Urinary bladder (tissue), 4 donors: ENCODE data around the gene ADIPOR2. TPM values are rescaled to one million over a fixed set of nuclear protein-coding genes. Genes with fewer than 3 reads are reported as not detected.

ENCODE experiments used
- DNase-seq: peaks from one replicate; pipeline ENCODE4 v3.0.0-alpha.2; 2015; ENCODE audit errors: extremely low spot score
- H3K27ac ChIP-seq: one replicate; pipeline ENCODE4 v1.5.1; 2013; ENCODE audit warnings: low read depth, mild to moderate bottlenecking, moderate library complexity
- H3K36me3 ChIP-seq: one replicate; pipeline ENCODE4 v1.6.1; 2013; ENCODE audit warnings: mild to moderate bottlenecking, moderate library complexity; ENCODE audit not compliant: insufficient read depth
- H3K4me1 ChIP-seq: one replicate; pipeline ENCODE4 v1.6.1; 2013; ENCODE audit warnings: mild to moderate bottlenecking, moderate library complexity; ENCODE audit not compliant: insufficient read depth
- H3K4me3 ChIP-seq: one replicate; pipeline ENCODE4 v1.5.1; 2013; ENCODE audit warnings: low read depth, low read length
- WGBS: extraction: QIAGEN DNeasy Blood & Tissue Kit; methylation state at CpG from one replicate; pipeline ENCODE4 v1.1.7; 2013; 5-methylcytosine and 5-hydroxymethylcytosine counted together
- polyA plus RNA-seq: library from polyadenylated mRNA; stranded (reverse); fragments of 200-250 nt; gene quantifications from one replicate; pipeline ENCODE4 v1.2.3, GENCODE V29; 2013
- total RNA-seq: library from RNA; depleted of rRNA; stranded (reverse); fragments of >200 nt; gene quantifications from one replicate; pipeline ENCODE4 v1.2.3, GENCODE V29; 2014
- donor health status: healthy with polysubstance abuse.
- donor health status: healthy.

ADIPOR2 gene
- total and polyA plus RNA-seq, 2 donors, result 38.1 to 50.5 TPM

DNA sequence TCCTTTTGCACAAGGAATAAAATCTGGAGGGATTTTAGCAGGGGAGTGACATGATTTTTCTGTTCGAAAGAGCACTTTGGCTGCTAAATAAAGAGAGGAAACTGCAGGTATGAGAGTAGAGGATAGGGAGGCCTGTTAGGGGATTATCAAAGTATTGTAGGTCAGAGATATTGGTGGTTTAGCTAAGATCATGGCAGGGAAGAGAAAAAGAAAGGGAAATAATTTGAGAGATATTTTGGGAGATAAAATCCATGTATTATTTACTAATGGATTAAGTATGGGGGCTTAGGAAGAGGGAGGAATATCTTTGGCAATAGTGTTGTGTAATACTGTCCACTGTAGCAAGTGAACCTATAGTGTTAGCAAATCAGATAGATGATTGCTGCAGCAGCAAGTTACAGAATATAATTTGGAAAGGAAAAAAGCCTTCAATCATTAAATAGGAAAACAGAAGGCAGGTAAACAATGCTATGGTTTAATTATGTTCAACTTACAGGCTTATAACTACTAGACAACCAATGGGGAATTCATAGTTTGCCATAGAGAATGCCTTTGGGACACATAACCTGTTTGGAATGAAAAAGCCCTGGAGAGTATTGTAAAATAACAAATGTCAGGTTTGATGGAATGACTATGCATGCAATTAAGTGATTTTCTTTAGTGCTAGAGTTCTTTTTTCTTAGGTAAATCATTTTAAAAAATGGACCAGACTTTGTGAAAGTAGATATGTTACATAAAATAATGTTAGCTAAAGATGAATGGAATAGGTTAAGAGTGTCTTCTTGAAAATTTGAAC, 50.5 kb downstream of the ADIPOR2 start:
- Histone ChIP-seq H3K36me3 (no peaks in the 10 kb centered on the region), H3K4me3 (no peak overlapping the region), H3K4me1 (no peaks in the 10 kb centered on the region), H3K27ac (no peak overlapping the region)
- no peak for DNase-seq
- 0% methylated on average over 1 of the region's 1 CpG for WGBS

DNA sequence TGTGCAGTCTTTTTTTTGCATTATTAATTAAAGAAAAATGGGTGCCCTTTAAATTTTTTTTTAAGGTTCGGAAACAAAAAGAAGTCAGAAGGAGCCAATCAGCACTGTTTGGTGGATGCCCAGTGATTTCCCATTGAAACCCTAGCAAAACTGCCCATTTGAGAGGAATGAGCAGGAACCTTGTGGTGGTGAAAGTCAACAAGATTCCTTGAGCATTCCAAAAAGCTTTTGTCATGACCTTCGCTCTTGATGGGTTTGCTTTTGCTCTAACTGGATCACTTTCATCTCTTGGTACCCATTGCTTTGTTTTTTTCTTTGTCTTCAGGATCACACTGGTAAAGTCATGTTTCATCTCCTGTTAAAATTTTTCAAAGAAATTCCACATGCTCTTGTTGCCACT, 54.1 kb downstream of the ADIPOR2 start:
- Histone ChIP-seq H3K4me1 (no peaks in the 10 kb centered on the region), H3K36me3 (no peaks in the 10 kb centered on the region), H3K4me3 (no peak overlapping the region), H3K27ac (no peak overlapping the region)
- no peak for DNase-seq
- 97% methylated on average over 2 of the region's 2 CpGs for WGBS

DNA sequence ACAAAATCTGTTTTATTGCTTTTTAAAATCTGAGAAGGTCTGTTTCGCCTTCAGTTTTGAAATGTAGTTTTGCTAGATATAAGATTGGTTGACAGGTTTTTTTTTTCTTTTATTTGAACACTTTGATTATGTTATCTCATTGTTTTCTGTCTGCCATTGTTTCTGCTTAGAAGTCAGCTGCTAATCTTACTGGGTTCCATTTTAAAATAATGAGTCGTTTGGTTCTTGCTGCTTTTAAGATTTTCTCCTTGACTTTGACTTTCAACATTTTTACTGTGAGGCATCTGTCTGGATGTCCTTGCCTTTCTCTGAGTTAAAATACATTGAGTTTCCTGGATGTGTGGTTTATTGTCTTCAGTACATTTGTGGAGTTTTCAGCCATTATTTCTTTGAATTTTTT, 56.7 kb downstream of the ADIPOR2 start:
- Histone ChIP-seq H3K36me3 (no peaks in the 10 kb centered on the region), H3K27ac (no peak overlapping the region), H3K4me1 (no peaks in the 10 kb centered on the region), H3K4me3 (no peak overlapping the region)
- no peak for DNase-seq
- 96% methylated on average over 2 of the region's 2 CpGs for WGBS

DNA sequence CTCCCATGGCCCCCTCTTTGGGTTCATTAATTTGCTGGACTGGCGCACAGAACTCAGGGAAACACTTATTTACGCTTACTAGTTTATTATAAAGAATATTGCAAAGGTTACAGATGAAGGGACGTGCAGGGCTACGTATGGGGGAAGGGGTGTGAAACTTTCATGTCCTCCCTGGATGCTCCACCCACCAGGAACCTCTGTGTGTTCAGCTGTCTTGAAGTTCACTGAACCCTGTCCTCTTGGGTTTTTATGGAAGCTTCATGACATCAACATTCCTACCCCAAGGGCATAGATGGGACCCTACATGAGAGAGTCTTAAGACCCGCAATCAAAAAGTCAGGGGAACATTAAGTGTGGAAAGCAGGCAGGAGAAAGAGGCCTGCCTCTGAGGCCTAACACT, 58.1 kb downstream of the ADIPOR2 start:
- Histone ChIP-seq H3K36me3 (no peaks in the 10 kb centered on the region), H3K4me3 (no peak overlapping the region), H3K27ac (no peak overlapping the region), H3K4me1 (no peaks in the 10 kb centered on the region)
- 98% methylated on average over 5 of the region's 5 CpGs for WGBS
- DNase-seq, result no peak

DNA sequence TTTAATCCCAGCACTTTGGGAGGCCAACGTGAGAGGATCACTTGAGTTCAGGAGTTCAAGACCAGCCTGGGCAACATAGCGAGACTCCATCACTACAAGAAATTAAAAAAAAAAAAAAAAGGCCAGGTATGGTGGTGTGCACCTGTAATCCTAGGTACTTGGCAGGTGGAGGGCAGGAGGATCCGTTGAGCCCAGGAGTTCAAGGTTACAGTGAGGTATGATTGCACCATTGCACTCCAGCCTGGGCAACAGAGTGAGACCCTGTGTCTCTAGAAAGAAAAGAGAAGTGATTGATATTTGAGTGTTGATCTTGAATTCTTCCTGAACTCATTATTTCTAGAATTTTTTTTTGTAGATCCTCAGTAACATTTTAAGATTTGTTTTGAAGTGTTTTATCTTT, 59.4 kb downstream of the ADIPOR2 start:
- H3K4me3 ChIP-seq, result no peak overlapping the region
- WGBS, result 93% methylated on average over 3 of the region's 3 CpGs
- no peaks in the 10 kb centered on the region for H3K36me3 ChIP-seq
- no peak overlapping the region for H3K27ac ChIP-seq
- no peak for DNase-seq
- H3K4me1 ChIP-seq, result no peaks in the 10 kb centered on the region

DNA sequence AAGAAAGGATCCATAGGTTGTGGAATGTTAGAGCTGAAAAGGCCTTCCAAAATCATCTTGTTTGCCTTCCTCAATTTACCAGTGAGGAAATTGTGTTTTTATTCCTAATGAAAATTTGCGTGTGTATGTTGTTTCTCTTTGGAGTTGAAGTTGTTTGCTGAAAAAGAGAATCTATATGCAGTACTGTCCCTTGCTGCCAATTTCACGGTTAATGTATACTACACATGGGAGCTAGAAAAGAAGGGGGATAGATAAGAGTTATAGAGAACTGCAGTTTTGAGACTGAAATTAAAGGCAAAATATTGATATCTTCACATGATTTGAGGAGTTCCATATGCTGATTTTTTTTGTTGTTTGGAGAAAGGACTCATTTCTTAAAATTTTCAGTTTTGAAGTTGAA, 67.5 kb downstream of the ADIPOR2 start:
- H3K36me3 ChIP-seq, result no peaks in the 10 kb centered on the region
- H3K27ac ChIP-seq, result no peak overlapping the region
- H3K4me3 ChIP-seq, result no peak overlapping the region
- no peaks in the 10 kb centered on the region for H3K4me1 ChIP-seq
- WGBS, result 88% methylated on average over 2 of the region's 2 CpGs
- no peak for DNase-seq

DNA sequence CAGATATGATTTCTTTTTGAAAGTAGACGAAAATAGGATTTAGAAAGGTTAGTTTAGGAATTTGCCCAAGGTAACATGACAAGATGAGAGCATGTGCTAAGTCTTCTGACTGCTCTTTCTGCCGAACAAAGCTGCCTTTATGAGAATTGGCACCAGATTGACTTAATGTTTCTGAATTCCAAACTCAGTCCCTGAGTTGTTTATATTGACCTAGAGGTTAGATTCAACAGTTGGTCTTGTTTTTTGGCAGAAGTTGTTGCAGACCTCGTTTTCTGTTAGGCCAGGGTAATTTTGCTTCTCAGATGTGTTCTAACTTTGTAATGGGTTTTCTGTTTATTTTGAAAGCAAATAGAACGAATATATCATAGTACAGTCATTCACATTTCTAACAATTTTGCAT, 68.0 kb downstream of the ADIPOR2 start:
- no peaks in the 10 kb centered on the region for H3K4me1 ChIP-seq
- no peak for DNase-seq
- no peaks in the 10 kb centered on the region for H3K36me3 ChIP-seq
- no peak overlapping the region for H3K4me3 ChIP-seq
- 35% methylated on average over 4 of the region's 4 CpGs for WGBS
- no peak overlapping the region for H3K27ac ChIP-seq

DNA sequence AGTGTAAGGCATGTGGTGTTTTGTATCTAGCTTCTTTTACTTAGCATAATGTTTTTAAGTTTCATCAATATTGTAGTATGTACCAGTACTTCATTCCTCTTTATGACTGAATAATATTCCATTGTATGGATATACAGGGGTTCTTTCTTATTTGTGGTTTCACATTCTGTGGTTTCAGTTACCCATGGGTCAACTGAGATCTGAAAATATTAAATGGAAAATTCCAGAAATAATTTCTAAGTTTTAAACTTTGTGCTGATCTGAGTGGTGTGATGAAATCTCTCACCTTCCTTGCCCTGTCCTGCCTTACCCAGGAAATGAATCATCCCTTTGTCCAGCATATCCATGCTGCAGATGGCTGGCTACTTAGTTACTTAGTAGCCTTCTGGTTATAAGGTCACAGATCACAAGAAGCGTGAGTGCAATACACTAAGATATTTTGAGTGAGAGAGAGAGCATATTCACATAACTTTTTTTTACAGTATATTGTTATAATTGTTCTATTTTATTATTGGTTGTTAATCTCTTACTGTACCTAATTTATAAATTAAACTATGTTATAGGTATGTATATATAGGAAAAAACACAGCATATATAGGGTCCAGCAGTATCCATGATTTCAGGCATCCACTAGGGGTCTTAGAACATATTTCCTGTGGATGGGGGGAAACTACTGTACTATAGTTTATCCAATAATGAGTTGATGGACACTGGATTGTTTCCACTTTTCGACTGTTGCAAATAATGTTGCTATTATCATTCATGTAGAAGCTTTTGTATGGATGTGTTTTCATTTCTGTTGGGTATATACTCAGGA, 69.9 kb downstream of the ADIPOR2 start:
- Histone ChIP-seq H3K27ac (no peak overlapping the region), H3K36me3 (no peaks in the 10 kb centered on the region), H3K4me1 (no peaks in the 10 kb centered on the region), H3K4me3 (no peak overlapping the region)
- 95% methylated on average over 2 of the region's 2 CpGs for WGBS
- DNase-seq, result no peak

DNA sequence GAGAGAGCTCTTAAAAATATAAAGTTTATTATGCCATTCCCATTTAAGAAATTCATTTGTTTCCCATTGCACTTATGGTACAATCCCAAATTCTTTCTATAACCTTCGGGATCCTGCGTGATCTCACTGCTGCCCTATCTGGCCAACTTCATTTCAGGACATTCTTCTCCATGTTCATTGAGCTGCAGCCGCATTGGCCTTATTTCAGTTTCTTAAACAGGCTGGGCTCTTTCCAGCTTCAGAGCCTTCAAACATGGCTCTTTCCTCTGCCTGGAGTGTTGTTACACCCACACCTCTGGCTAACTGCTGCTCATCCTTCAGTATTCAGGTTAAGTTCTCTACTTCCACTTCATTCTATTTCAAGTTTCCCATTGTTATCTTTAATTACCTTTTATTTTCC, 71.0 kb downstream of the ADIPOR2 start:
- H3K4me1 ChIP-seq, result no peaks in the 10 kb centered on the region
- no peak overlapping the region for H3K27ac ChIP-seq
- no peaks in the 10 kb centered on the region for H3K36me3 ChIP-seq
- DNase-seq, result no peak
- WGBS, result 84% methylated on average over 3 of the region's 3 CpGs
- H3K4me3 ChIP-seq, result no peak overlapping the region

DNA sequence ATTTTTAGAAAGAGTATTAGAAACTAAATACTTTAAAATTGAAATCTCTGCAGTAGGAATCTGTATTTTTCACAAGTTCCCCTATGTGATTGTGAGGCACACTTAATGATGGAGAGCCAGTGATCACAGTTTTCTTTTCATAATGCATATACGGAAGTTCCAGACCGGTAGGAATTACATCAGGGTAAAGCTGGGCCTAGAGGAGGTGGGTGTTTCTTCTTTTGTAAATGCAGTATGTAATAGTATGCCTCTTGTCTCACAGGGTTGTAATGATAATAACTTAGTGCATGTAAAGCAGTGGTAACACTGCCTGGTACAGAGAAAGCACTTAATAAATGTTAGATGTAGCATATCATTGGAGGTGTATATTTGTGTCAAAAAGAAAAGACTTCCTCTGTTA, 72.3 kb downstream of the ADIPOR2 start:
- Histone ChIP-seq H3K4me3 (no peak overlapping the region), H3K4me1 (no peaks in the 10 kb centered on the region), H3K27ac (no peak overlapping the region), H3K36me3 (no peaks in the 10 kb centered on the region)
- no peak for DNase-seq
- WGBS, result 71% methylated on average over 2 of the region's 2 CpGs

DNA sequence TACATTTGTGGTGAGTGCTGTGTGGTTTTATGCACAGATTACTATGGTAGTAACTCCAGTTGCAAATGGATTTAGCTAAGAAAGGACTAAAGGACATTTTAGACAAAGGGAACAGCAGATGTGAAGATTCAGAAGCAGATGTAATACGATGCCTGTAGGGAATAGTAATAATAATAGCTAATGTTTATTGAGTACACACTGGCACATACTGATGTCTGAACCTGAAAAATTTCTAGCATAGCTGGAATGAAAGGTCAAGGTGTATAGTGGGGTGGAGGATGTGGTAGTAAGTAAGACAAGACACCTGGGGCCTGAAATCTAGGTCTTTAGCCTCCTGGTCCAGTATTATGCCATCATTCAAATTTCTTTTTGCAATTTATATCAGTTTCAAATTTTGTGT, 75.2 kb downstream of the ADIPOR2 start:
- H3K27ac ChIP-seq, result no peak overlapping the region
- H3K4me1 ChIP-seq, result no peaks in the 10 kb centered on the region
- no peak overlapping the region for H3K4me3 ChIP-seq
- no peak for DNase-seq
- 90% methylated on average over 1 of the region's 1 CpG for WGBS
- no peaks in the 10 kb centered on the region for H3K36me3 ChIP-seq

DNA sequence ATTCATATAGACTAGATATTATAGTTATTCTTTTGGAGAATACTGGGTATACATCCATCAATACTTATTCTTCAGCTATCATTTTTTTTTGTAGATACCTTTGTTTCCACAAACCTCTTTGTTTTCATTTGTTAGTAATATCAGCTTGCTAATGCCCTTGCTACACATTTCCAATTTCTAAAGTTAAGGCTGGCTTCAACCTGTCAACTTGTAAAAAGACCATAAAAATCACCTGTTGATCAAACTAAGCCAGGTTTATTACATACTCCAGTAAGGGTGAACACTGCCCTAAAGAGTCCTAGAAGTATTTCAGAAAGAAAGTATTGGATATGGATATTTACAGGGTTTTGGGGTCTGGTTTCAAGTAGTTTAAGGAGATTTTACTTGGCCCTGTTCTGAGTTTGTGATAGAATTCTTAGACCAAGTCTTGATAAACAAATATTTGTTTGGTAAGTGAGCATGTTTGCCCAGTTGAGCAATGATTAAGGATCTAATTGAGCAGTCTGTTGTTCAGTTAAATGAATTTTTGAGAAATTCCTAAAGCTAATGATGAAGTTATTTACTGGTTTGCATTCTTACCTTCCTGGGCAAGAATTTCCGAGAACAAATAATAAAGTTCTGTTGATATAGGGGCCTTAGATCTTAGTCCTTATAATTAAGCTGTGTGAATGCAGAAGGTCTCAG, 76.7 kb downstream of the ADIPOR2 start:
- no peak for DNase-seq
- WGBS, result 90% methylated on average over 1 of the region's 1 CpG
- Histone ChIP-seq H3K4me3 (no peak overlapping the region), H3K36me3 (no peaks in the 10 kb centered on the region), H3K27ac (no peak overlapping the region), H3K4me1 (no peaks in the 10 kb centered on the region)

DNA sequence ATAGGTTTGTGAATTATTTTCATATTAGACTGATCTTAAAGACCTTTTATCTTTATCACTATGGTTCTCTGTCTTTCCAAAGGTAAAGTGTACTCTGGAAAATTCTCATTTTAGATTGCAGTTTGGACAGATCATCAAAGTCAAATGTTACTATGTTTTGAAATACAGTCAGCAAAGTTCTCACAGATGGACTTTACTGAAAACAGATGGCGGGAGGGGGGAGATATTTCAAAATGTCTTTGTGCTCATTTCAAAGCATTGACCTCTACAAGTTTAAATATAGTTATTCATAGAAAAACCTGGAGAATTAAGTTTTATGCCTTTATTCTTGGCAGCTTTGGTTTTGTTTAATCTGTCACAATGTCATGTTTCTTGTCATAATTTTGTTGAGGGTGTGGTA, 77.7 kb downstream of the ADIPOR2 start:
- no peak overlapping the region for H3K4me3 ChIP-seq
- 97% methylated on average over 1 of the region's 1 CpG for whole genome bisulfite sequencing
- DNase-seq, result no peak
- H3K4me1 ChIP-seq, result no peaks in the 10 kb centered on the region
- no peak overlapping the region for H3K27ac ChIP-seq
- H3K36me3 ChIP-seq, result no peaks in the 10 kb centered on the region
